ENCODE results near the gene APCDD1L.

APCDD1L gene

GRCh38 chr20:58549231-58550209, 34.3 kb upstream of the APCDD1L start:
- H3K27ac ChIP-seq = no peak overlapping the region
- no peak for TF ChIP-seq CTCF (IDR thresholded peaks at IDR 0.05)

- TF ChIP-seq CTCF (IDR thresholded peaks at IDR 0.05) (no peak), ZFX (IDR thresholded peaks at IDR 0.05; ENCODE audit: borderline replicate concordance) (no peak)
- H3K27ac ChIP-seq = no peak overlapping the region
Measured at GRCh38 chr20:58547623-58548475, 32.6 kb upstream of the APCDD1L start.

DNA sequence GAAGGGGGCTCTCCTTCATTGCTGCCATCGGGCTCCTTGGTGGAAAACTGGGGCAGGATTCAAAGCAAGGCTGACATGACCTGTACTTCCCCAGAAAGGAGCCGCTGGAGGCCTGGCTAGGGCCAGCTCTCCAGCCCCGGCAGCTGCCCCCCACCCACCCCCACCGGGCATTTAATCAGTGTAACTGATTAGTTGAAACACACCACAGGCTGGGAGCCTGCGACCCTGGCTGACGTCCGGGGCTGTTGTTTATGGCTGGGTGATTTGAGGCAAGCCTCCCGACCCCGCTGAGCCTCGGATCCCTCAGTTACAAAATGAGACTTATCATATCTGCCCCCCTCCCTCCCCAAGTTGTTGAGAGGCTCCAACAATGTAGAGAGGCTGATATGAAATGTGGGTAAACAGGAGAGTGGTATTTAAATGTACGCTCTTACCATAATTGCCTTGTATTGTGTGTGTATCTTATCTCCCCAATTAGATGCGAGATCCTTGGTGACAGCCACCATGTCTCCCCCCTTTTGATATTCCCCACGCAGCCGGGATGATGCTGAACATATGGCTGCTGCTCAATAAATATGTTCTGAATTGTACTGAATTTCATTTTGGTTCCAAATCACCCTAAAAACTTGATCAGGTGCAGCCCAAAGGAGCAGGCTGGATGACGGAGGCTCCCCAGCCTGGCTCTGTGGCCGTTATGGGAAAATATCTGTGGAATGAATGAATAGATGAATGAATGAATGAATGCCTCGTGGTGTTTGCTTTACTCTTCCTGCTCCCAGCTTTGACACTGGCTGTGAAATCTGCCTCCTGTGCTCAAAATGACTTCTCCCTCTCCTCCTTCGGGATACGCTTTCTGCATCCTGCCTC, 31.8 kb upstream of the APCDD1L start:
- no peak for TF ChIP-seq CTCF (IDR thresholded peaks at IDR 0.05)
- TF ChIP-seq ZFX (IDR thresholded peaks at IDR 0.05; ENCODE audit: borderline replicate concordance) = no peak
- no peak overlapping the region for H3K27ac ChIP-seq

- H3K27ac ChIP-seq = no peak overlapping the region
- TF ChIP-seq CTCF (IDR thresholded peaks at IDR 0.05) (no peak), ZFX (IDR thresholded peaks at IDR 0.05; ENCODE audit: borderline replicate concordance) (no peak)
Measured at GRCh38 chr20:58546416-58546711, 31.2 kb upstream of the APCDD1L start.

- H3K27ac ChIP-seq = no peak overlapping the region
- no peak for TF ChIP-seq ZFX (IDR thresholded peaks at IDR 0.05; ENCODE audit: borderline replicate concordance)
- TF ChIP-seq CTCF (IDR thresholded peaks at IDR 0.05) = no peak
Measured at GRCh38 chr20:58545565-58546415, 30.6 kb upstream of the APCDD1L start.

GRCh38 chr20:58544891-58545290, 29.7 kb upstream of the APCDD1L start:
- no peak overlapping the region for H3K27ac ChIP-seq
- TF ChIP-seq ZFX (IDR thresholded peaks at IDR 0.05; ENCODE audit: borderline replicate concordance) (no peak), CTCF (IDR thresholded peaks at IDR 0.05) (no peak)

All from 22Rv1 (cell line).